Neuronal stem cell (in vitro differentiated cells): ENCODE results near the gene MDFIC.

ENCODE experiments used
- DNase-seq: peaks from one replicate; pipeline ENCODE4 v3.0.0-alpha.2; 2013; ENCODE audit warnings: low spot score
- H2AFZ ChIP-seq: one replicate; pipeline ENCODE4 v1.6.1; 2013; ENCODE audit warnings: mild to moderate bottlenecking, low read length, inconsistent platforms
- H2AK5ac ChIP-seq: 2 replicates; pipeline ENCODE4 v1.6.1; 2013; ENCODE audit warnings: low read depth, mild to moderate bottlenecking, inconsistent platforms, low read length, moderate library complexity, mixed read lengths
- H2BK120ac ChIP-seq: 2 replicates; pipeline ENCODE4 v1.6.1; 2013; ENCODE audit warnings: low read depth, mild to moderate bottlenecking, inconsistent platforms, low read length, moderate library complexity, mixed read lengths
- H2BK12ac ChIP-seq: one replicate; pipeline ENCODE4 v1.6.1; 2013; ENCODE audit warnings: low read length, inconsistent platforms
- H2BK15ac ChIP-seq: 2 replicates; pipeline ENCODE4 v1.6.1; 2013; ENCODE audit warnings: mild to moderate bottlenecking, low read length, inconsistent platforms, mixed read lengths
- H2BK5ac ChIP-seq: one replicate; pipeline ENCODE4 v1.6.1; 2013; ENCODE audit warnings: inconsistent platforms, mild to moderate bottlenecking, low read length, moderate library complexity
- H3K14ac ChIP-seq: one replicate; pipeline ENCODE4 v1.6.1; 2013; ENCODE audit warnings: low read length, inconsistent platforms
- H3K18ac ChIP-seq: 2 replicates; pipeline ENCODE4 v1.6.1; 2013; ENCODE audit warnings: low read length, inconsistent platforms
- H3K23ac ChIP-seq: 2 replicates; pipeline ENCODE4 v1.6.1; 2013; ENCODE audit warnings: low read depth, mild to moderate bottlenecking, mixed read lengths, low read length, inconsistent platforms; ENCODE audit not compliant: poor library complexity
- H3K27ac ChIP-seq: replicated peaks from 3 replicates; pipeline ENCODE4 v1.5.1; 2013; ENCODE audit warnings: low read length, inconsistent platforms
- H3K27me3 ChIP-seq, 3 experiments: 2 replicates each; pipeline ENCODE4 v1.6.1; 2013; ENCODE audit warnings: low read length in 3 of 3, mild to moderate bottlenecking in 2 of 3, inconsistent platforms in 1 of 3, low read depth in 1 of 3, mixed read lengths in 1 of 3, moderate library complexity in 1 of 3; ENCODE audit not compliant: control insufficient read depth in 3 of 3, insufficient read depth in 3 of 3
- H3K36me3 ChIP-seq, 2 donors: replicated peaks in 1 of 2; 2 replicates each; pipeline ENCODE4 v1.6.1; 2013; ENCODE audit warnings: low read length in 2 of 2; ENCODE audit not compliant: control insufficient read depth in 2 of 2, insufficient read depth in 2 of 2
- H3K4ac ChIP-seq: 2 replicates; pipeline ENCODE4 v1.6.1; 2013; ENCODE audit warnings: inconsistent platforms, mild to moderate bottlenecking, low read length, moderate library complexity
- H3K4me1 ChIP-seq, 2 donors: 1 replicate in 1 of 2; 2 replicates in 1 of 2; pipeline ENCODE4 v1.6.1; 2013; ENCODE audit warnings: low read length in 2 of 2, low read depth in 1 of 2; ENCODE audit not compliant: control insufficient read depth in 2 of 2, insufficient read depth in 1 of 2
- H3K4me2 ChIP-seq: one replicate; pipeline ENCODE4 v1.6.1; 2013; ENCODE audit warnings: mild to moderate bottlenecking, low read length, inconsistent platforms; ENCODE audit not compliant: insufficient read depth, poor library complexity, severe bottlenecking
- H3K4me3 ChIP-seq, 2 donors: 2 replicates each; pipeline ENCODE4 v1.5.1; 2013; ENCODE audit warnings: low read length in 2 of 2, mild to moderate bottlenecking in 2 of 2, inconsistent platforms in 1 of 2, moderate library complexity in 1 of 2
- H3K79me1 ChIP-seq: one replicate; pipeline ENCODE4 v1.6.1; 2013; ENCODE audit warnings: low read depth, mild to moderate bottlenecking, inconsistent platforms, low read length, moderate library complexity
- H3K9ac ChIP-seq: one replicate; pipeline ENCODE4 v1.6.1; 2013; ENCODE audit warnings: mild to moderate bottlenecking, low read depth, low read length, inconsistent platforms; ENCODE audit not compliant: poor library complexity
- H3K9me3 ChIP-seq, 2 donors: replicated peaks in 1 of 2; 2 replicates each; pipeline versions ENCODE3 to v1.6.1; 2013; ENCODE audit warnings: low read length in 2 of 2, mild to moderate bottlenecking in 2 of 2, inconsistent platforms in 1 of 2, low read depth in 1 of 2, mixed read lengths in 1 of 2, moderate library complexity in 1 of 2; ENCODE audit not compliant: control insufficient read depth in 2 of 2, insufficient read depth in 1 of 2
- H4K8ac ChIP-seq: one replicate; pipeline ENCODE4 v1.6.1; 2013; ENCODE audit warnings: low read depth, mild to moderate bottlenecking, inconsistent platforms, low read length, moderate library complexity
- H4K91ac ChIP-seq: one replicate; pipeline ENCODE4 v1.6.1; 2013; ENCODE audit warnings: low read length, low read depth, mild to moderate bottlenecking, inconsistent platforms; ENCODE audit not compliant: poor library complexity
- WGBS, 2 donors: extraction: QIAGEN DNeasy Blood & Tissue Kit; methylation state at CpG; one replicate each; pipeline ENCODE4 v1.1.7; 2013; ENCODE audit warnings: missing lambda C conversion rate in 2 of 2, mixed read lengths in 1 of 2; ENCODE audit not compliant: insufficient read length in 2 of 2, insufficient replicate concordance in 1 of 2; ENCODE audit errors: extremely low coverage in 2 of 2; 5-methylcytosine and 5-hydroxymethylcytosine counted together

Gene MDFIC

GRCh38 chr7:114972567-114972966 lies 50.7 kb downstream of the MDFIC start:
- H3K79me1 ChIP-seq, result no peaks in the 10 kb centered on the region
- no peak overlapping the region for H4K91ac ChIP-seq
- no peak overlapping the region for H2BK12ac ChIP-seq
- no peak overlapping the region for H3K27ac ChIP-seq
- H3K18ac ChIP-seq, result no peak overlapping the region
- DNase-seq, result no peak
- H3K36me3 ChIP-seq, result no peaks in the 10 kb centered on the region
- H3K23ac ChIP-seq, result no peak overlapping the region
- H3K4ac ChIP-seq, result no peak overlapping the region
- H2BK5ac ChIP-seq, result no peak overlapping the region
- no peak overlapping the region for H3K4me2 ChIP-seq
- no peak overlapping the region for H3K4me3 ChIP-seq
- no peak overlapping the region for H2BK120ac ChIP-seq
- H3K4me1 ChIP-seq, result peaks cover 3% of the 10 kb centered on the region in 2 donors
- H4K8ac ChIP-seq, result no peak overlapping the region
- no peaks in the 10 kb centered on the region for H3K9me3 ChIP-seq
- H2BK15ac ChIP-seq, result no peak overlapping the region
- H3K27me3 ChIP-seq, result no peaks in the 10 kb centered on the region
- no peak overlapping the region for H3K14ac ChIP-seq
- H2AK5ac ChIP-seq, result no peak overlapping the region
- H3K9ac ChIP-seq, result no peak overlapping the region
- WGBS, 2 donors, result no CpG with 5 or more reads among the region's 3 CpGs
- H2AFZ ChIP-seq, result no peak overlapping the region

- Histone ChIP-seq H3K27me3 (no peaks in the 10 kb centered on the region), H2BK15ac (no peak overlapping the region), H3K4ac (no peak overlapping the region), H4K91ac (no peak overlapping the region), H4K8ac (no peak overlapping the region), H2BK120ac (no peak overlapping the region), H2AK5ac (no peak overlapping the region), H2BK5ac (no peak overlapping the region), H3K4me1 (peaks cover 3% of the 10 kb centered on the region in 2 donors), H3K79me1 (no peaks in the 10 kb centered on the region), H2BK12ac (no peak overlapping the region), H3K14ac (no peak overlapping the region), H3K18ac (no peak overlapping the region), H3K9me3 (no peaks in the 10 kb centered on the region), H3K9ac (no peak overlapping the region), H3K4me2 (no peak overlapping the region), H3K23ac (no peak overlapping the region), H3K27ac (no peak overlapping the region), H2AFZ (no peak overlapping the region), H3K4me3 (no peak overlapping the region), H3K36me3 (no peaks in the 10 kb centered on the region)
- DNase-seq, result no peak
- WGBS, 2 donors, result no CpG with 5 or more reads among the region's 3 CpGs
These were observed 51.3 kb downstream of the MDFIC start for GRCh38 chr7:114973147-114973546.

GRCh38 chr7:114975401-114975800 lies 53.5 kb downstream of the MDFIC start:
- no peak overlapping the region for H4K91ac ChIP-seq
- H3K4me3 ChIP-seq, result no peak overlapping the region
- H2BK120ac ChIP-seq, result no peak overlapping the region
- H4K8ac ChIP-seq, result no peak overlapping the region
- WGBS, 2 donors, result no CpG with 5 or more reads among the region's 2 CpGs
- no peaks in the 10 kb centered on the region for H3K27me3 ChIP-seq
- no peak overlapping the region for H3K18ac ChIP-seq
- peaks cover 3% of the 10 kb centered on the region in 2 donors for H3K4me1 ChIP-seq
- no peak overlapping the region for H3K9ac ChIP-seq
- H2BK12ac ChIP-seq, result no peak overlapping the region
- H3K9me3 ChIP-seq, result no peaks in the 10 kb centered on the region
- H3K36me3 ChIP-seq, result peaks cover 0 to 10% of the 10 kb centered on the region in 2 donors
- H3K14ac ChIP-seq, result no peak overlapping the region
- H2BK15ac ChIP-seq, result no peak overlapping the region
- no peaks in the 10 kb centered on the region for H3K79me1 ChIP-seq
- no peak overlapping the region for H3K23ac ChIP-seq
- H2AK5ac ChIP-seq, result no peak overlapping the region
- no peak overlapping the region for H3K27ac ChIP-seq
- no peak overlapping the region for H3K4me2 ChIP-seq
- H3K4ac ChIP-seq, result no peak overlapping the region
- H2BK5ac ChIP-seq, result no peak overlapping the region
- DNase-seq, result no peak
- no peak overlapping the region for H2AFZ ChIP-seq

DNA sequence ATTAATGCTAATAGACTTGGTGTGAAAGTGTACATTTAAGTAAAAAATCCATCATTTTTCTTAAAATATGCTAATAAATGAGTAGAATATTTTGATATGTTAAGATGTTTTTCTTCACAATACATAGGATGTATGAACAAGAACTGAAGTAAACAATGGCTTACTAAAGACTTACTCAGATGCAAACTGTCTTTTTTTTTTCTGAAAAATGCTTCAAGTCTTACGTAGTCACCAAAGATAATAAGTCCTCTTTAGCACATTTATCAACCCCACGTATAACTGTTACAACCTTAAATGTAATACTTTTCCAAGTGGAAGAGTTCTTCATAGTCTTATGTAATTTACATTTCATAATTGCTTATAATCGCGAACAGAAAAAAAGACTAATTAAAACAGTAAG lies 54.8 kb downstream of the MDFIC start:
- DNase-seq, result no peak
- H3K4me2 ChIP-seq, result no peak overlapping the region
- peaks cover 0 to 10% of the 10 kb centered on the region in 2 donors for H3K36me3 ChIP-seq
- no peaks in the 10 kb centered on the region for H3K27me3 ChIP-seq
- no peak overlapping the region for H3K4ac ChIP-seq
- H3K9ac ChIP-seq, result no peak overlapping the region
- H3K4me1 ChIP-seq, result peaks cover 3% of the 10 kb centered on the region in 2 donors
- H2BK12ac ChIP-seq, result no peak overlapping the region
- H2BK15ac ChIP-seq, result no peak overlapping the region
- no peak overlapping the region for H2AK5ac ChIP-seq
- no peak overlapping the region for H2BK5ac ChIP-seq
- H3K27ac ChIP-seq, result no peak overlapping the region
- no peak overlapping the region for H4K91ac ChIP-seq
- H3K79me1 ChIP-seq, result no peaks in the 10 kb centered on the region
- H3K9me3 ChIP-seq, result no peaks in the 10 kb centered on the region
- H3K4me3 ChIP-seq, result no peak overlapping the region
- no peak overlapping the region for H2BK120ac ChIP-seq
- H3K14ac ChIP-seq, result no peak overlapping the region
- no peak overlapping the region for H4K8ac ChIP-seq
- H3K23ac ChIP-seq, result no peak overlapping the region
- H3K18ac ChIP-seq, result no peak overlapping the region
- H2AFZ ChIP-seq, result no peak overlapping the region
- WGBS, 2 donors, result no CpG with 5 or more reads among the region's 4 CpGs
